ENCODE data around the gene RIPOR3. TPM values are rescaled to one million over a fixed set of nuclear protein-coding genes. Genes with fewer than 3 reads are reported as not detected.

Gene RIPOR3
- polyA plus RNA-seq, 1 donor from 2014 or later: not detected

- peaks cover 16% of the 10 kb centered on the region for H3K79me2 ChIP-seq (replicated peaks; ENCODE audit: insufficient read depth, low read length)
- H3K36me3 ChIP-seq (ENCODE audit: insufficient read depth, low read length): no peaks in the 10 kb centered on the region
- no peak overlapping the region for H3K4me2 ChIP-seq (ENCODE audit: low read length)
- TF ChIP-seq EZH2 (IDR thresholded peaks at IDR 0.05; ENCODE audit: borderline replicate concordance, insufficient read depth, low read length, poor library complexity, severe bottlenecking) (no peak), POLR2AphosphoS5 (IDR thresholded peaks at IDR 0.05) (no peak), RAD21 (conservative IDR thresholded peaks at IDR 0.05) (no peak), CTCF (IDR thresholded peaks at IDR 0.05; ENCODE audit: poor library complexity, severe bottlenecking) (no peak)
- no peaks in the 10 kb centered on the region for H3K27me3 ChIP-seq (ENCODE audit: insufficient read depth, low read depth, low read length)
- no peak overlapping the region for H3K27ac ChIP-seq (ENCODE audit: low read length)
- no peak overlapping the region for H3K9ac ChIP-seq (ENCODE audit: low read length)
- no peak overlapping the region for H3K4me3 ChIP-seq (ENCODE audit: low read length)
- H3K9me3 ChIP-seq (ENCODE audit: low read length): no peaks in the 10 kb centered on the region
- H4K20me1 ChIP-seq (ENCODE audit: insufficient read depth): no peaks in the 10 kb centered on the region
- no peaks in the 10 kb centered on the region for H3K9me2 ChIP-seq (ENCODE audit: insufficient read depth, low read length)
- peaks cover 5% of the 10 kb centered on the region for H3F3A ChIP-seq (ENCODE audit: insufficient read depth, low read length, poor library complexity, severe bottlenecking)
- H2AFZ ChIP-seq (ENCODE audit: low read depth, low read length): no peak overlapping the region
These were observed 133.7 kb downstream of the RIPOR3 start for GRCh38 chr20:50557549-50558134.

- Histone ChIP-seq H3K9ac (ENCODE audit: low read length) (no peak overlapping the region), H2AFZ (ENCODE audit: low read depth, low read length) (no peak overlapping the region), H3K9me2 (ENCODE audit: insufficient read depth, low read length) (no peaks in the 10 kb centered on the region), H3K79me2 (replicated peaks; ENCODE audit: insufficient read depth, low read length) (peaks cover 16% of the 10 kb centered on the region), H3K27me3 (ENCODE audit: insufficient read depth, low read depth, low read length) (no peaks in the 10 kb centered on the region), H3K36me3 (ENCODE audit: insufficient read depth, low read length) (no peaks in the 10 kb centered on the region), H3K27ac (ENCODE audit: low read length) (no peak overlapping the region), H3K9me3 (ENCODE audit: low read length) (no peaks in the 10 kb centered on the region), H3K4me3 (ENCODE audit: low read length) (no peak overlapping the region), H3K4me2 (ENCODE audit: low read length) (no peak overlapping the region), H3F3A (ENCODE audit: insufficient read depth, low read length, poor library complexity, severe bottlenecking) (no peaks in the 10 kb centered on the region), H4K20me1 (ENCODE audit: insufficient read depth) (no peaks in the 10 kb centered on the region)
- TF ChIP-seq EZH2 (IDR thresholded peaks at IDR 0.05; ENCODE audit: borderline replicate concordance, insufficient read depth, low read length, poor library complexity, severe bottlenecking): no peak
- TF ChIP-seq CTCF (IDR thresholded peaks at IDR 0.05; ENCODE audit: poor library complexity, severe bottlenecking): no peak
- TF ChIP-seq POLR2AphosphoS5 (IDR thresholded peaks at IDR 0.05): no peak
- TF ChIP-seq SMC3 (conservative IDR thresholded peaks at IDR 0.05; ENCODE audit: poor library complexity): no peak
- TF ChIP-seq EP300 (conservative IDR thresholded peaks at IDR 0.05; ENCODE audit: poor library complexity, severe bottlenecking): no peak
- TF ChIP-seq REST (IDR thresholded peaks at IDR 0.05; ENCODE audit: borderline replicate concordance): no peak
- TF ChIP-seq RAD21 (conservative IDR thresholded peaks at IDR 0.05): no peak
- no peak for TF ChIP-seq MXI1 (conservative IDR thresholded peaks at IDR 0.05; ENCODE audit: poor library complexity, severe bottlenecking)
- TF ChIP-seq TAF1 (IDR thresholded peaks at IDR 0.05; ENCODE audit: low read depth): no peak
These were observed 135.7 kb downstream of the RIPOR3 start for GRCh38 chr20:50555662-50556061.
